Measurements from ENCODE around the gene PRKAR1B.

DNA sequence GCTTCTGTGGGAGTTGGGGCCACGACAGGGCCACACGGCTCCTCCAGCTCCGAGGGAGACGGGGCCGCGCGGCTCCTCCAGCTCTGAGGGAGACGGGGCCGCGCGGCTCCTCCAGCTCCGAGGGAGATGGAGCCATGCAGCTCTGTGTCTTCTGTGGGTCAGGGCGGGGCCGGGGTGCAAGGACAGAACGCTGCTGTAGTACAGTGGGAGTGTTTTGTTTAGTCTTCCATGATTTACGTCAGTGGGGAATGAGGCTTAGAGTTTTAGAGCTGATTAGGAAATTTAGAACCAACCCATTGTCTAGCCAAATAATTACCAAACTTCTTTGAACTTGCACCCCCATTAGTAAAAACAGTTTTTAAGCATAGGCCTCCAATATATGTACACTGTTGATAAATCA is 32.9 kb upstream of the PRKAR1B start:
- TF ChIP-seq, protein P1, sequence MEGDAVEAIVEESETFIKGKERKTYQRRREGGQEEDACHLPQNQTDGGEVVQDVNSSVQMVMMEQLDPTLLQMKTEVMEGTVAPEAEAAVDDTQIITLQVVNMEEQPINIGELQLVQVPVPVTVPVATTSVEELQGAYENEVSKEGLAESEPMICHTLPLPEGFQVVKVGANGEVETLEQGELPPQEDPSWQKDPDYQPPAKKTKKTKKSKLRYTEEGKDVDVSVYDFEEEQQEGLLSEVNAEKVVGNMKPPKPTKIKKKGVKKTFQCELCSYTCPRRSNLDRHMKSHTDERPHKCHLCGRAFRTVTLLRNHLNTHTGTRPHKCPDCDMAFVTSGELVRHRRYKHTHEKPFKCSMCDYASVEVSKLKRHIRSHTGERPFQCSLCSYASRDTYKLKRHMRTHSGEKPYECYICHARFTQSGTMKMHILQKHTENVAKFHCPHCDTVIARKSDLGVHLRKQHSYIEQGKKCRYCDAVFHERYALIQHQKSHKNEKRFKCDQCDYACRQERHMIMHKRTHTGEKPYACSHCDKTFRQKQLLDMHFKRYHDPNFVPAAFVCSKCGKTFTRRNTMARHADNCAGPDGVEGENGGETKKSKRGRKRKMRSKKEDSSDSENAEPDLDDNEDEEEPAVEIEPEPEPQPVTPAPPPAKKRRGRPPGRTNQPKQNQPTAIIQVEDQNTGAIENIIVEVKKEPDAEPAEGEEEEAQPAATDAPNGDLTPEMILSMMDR (conservative IDR thresholded peaks at IDR 0.05; ENCODE audit: low read depth, low read length), result no peak
- TF ChIP-seq EZH2 (IDR thresholded peaks at IDR 0.05; ENCODE audit: borderline replicate concordance, low read depth, low read length, poor library complexity, severe bottlenecking), result no peak

Data from A673 (cell line).